Measurements from ENCODE around the gene HLCS.

GRCh38 chr21:36888466-36888865 lies 78.0 kb downstream of the HLCS start:
- no peak for TF ChIP-seq CTCF (IDR thresholded peaks at IDR 0.05; ENCODE audit: low read depth, low read length)
- no peak for TF ChIP-seq EZH2phosphoT487 (IDR thresholded peaks at IDR 0.05; ENCODE audit: low read depth)

All from OCI-LY3 (cell line).